K562 (cell line): ENCODE results near the gene NUP210. TPM values are rescaled to one million over a fixed set of nuclear protein-coding genes. Genes with fewer than 3 reads are reported as not detected.

ENCODE experiments used
- ATAC-seq: fragments of 200-7000 bp; cut with Tn5 transposase; 3 replicates; pipeline ENCODE4 v1.9.1; 2020; ENCODE audit warnings: moderate library complexity
- BruUV-seq: library from RNA; stranded (reverse); fragments of 400-500 nt; replicated peaks from 2 replicates; lab custom pipeline; 2021; lab: Mats Ljungman, UMichigan
- CTCF ChIA-PET: fragments of 300-600 bp; formaldehyde crosslinking; extraction: SDS; loops from one replicate; lab custom pipeline; 2021; ENCODE audit warnings: low intra/inter-chr PET ratio; lab: Yijun Ruan, JAX
- POLR2A ChIA-PET: fragments of 300-600, 350-650 bp; sonication (Branson Sonifier 250); formaldehyde crosslinking; extraction: SDS; loops from one replicate; lab custom pipeline; 2021; ENCODE audit warnings: antibody characterized with exemption, inconsistent platforms; lab: Yijun Ruan, JAX
- DNase-seq, 4 experiments: peaks; one replicate each; pipeline versions ENCODE4 v3.0.0 to v3.0.0-alpha.2; 2011 to 2018; ENCODE audit warnings: low spot score in 3 of 4, mixed read lengths in 3 of 4; ENCODE audit errors: extremely low read depth in 1 of 4
- FAIRE-seq: peaks from 2 replicates; lab custom pipeline; 2011; peaks lifted over from hg19 to GRCh38; lab: Jason Lieb, UNC
- H2AFZ ChIP-seq: 2 replicates; pipeline ENCODE4 v1.6.0; 2011; ENCODE audit warnings: low read depth, low read length, control low read depth, inconsistent platforms
- H3K27ac ChIP-seq: fragments of 200-600 bp; 3 replicates; pipeline ENCODE4 v1.8.0; 2011; ENCODE audit warnings: low read depth, mild to moderate bottlenecking, control low read depth, inconsistent platforms, low read length, moderate library complexity, mixed read lengths; ENCODE audit errors: extremely low read depth
- H3K27me3 ChIP-seq, 2 experiments: fragments of 300-600 bp in 1 of 2; 2 replicates in 1 of 2; 3 replicates in 1 of 2; pipeline versions ENCODE4 v1.6.0 to v1.8.0; 2011; ENCODE audit warnings: inconsistent platforms in 2 of 2, low read length in 2 of 2, mild to moderate bottlenecking in 1 of 2, mixed read lengths in 1 of 2, moderate library complexity in 1 of 2; ENCODE audit not compliant: control insufficient read depth in 2 of 2, insufficient read depth in 2 of 2
- H3K36me3 ChIP-seq: fragments of 300-600 bp; 3 replicates; pipeline ENCODE4 v1.8.0; 2011; ENCODE audit warnings: mild to moderate bottlenecking, low read length, inconsistent platforms; ENCODE audit not compliant: control insufficient read depth, insufficient read depth
- H3K4me1 ChIP-seq, 2 experiments: fragments of 200-600 bp in 1 of 2; replicated peaks in 1 of 2; 2 replicates in 1 of 2; 3 replicates in 1 of 2; pipeline versions ENCODE4 v1.5.1 to v1.8.0; 2011; ENCODE audit warnings: inconsistent platforms in 2 of 2, low read length in 2 of 2, mild to moderate bottlenecking in 1 of 2, mixed read lengths in 1 of 2, moderate library complexity in 1 of 2; ENCODE audit not compliant: control insufficient read depth in 2 of 2, insufficient read depth in 2 of 2
- H3K4me2 ChIP-seq: 2 replicates; pipeline ENCODE4 v1.6.1; 2011; ENCODE audit warnings: low read length, control low read depth, inconsistent platforms, mixed read lengths; ENCODE audit not compliant: insufficient read depth
- H3K4me3 ChIP-seq: fragments of 200-600 bp; sonication (generic), shearing (Covaris generic); 2 replicates; pipeline ENCODE4 v1.5.1; 2016; ENCODE audit warnings: control low read depth, inconsistent platforms
- H3K79me2 ChIP-seq: fragments of 200-600 bp; 3 replicates; pipeline ENCODE4 v1.8.0; 2011; ENCODE audit warnings: low read length, inconsistent platforms; ENCODE audit not compliant: control insufficient read depth, insufficient read depth
- H3K9ac ChIP-seq, 2 experiments: 2 replicates each; pipeline versions ENCODE4 v1.6.0 to v1.6.1; 2011; ENCODE audit warnings: low read depth in 2 of 2, low read length in 2 of 2, control low read depth in 1 of 2, inconsistent platforms in 1 of 2, mild to moderate bottlenecking in 1 of 2, mixed read lengths in 1 of 2; ENCODE audit not compliant: insufficient read depth in 1 of 2
- H3K9me1 ChIP-seq: one replicate; pipeline ENCODE4 v1.6.0; 2011; ENCODE audit warnings: inconsistent platforms, mild to moderate bottlenecking, low read length, moderate library complexity; ENCODE audit not compliant: control insufficient read depth, insufficient read depth
- H3K9me3 ChIP-seq: replicated peaks from 2 replicates; pipeline ENCODE4 v1.5.1; 2011; ENCODE audit warnings: low read depth, low read length, inconsistent platforms; ENCODE audit not compliant: control insufficient read depth, insufficient read depth
- H4K20me1 ChIP-seq: replicated peaks from 2 replicates; pipeline ENCODE4 v1.6.1; 2011; ENCODE audit warnings: low read length, inconsistent platforms, mixed read lengths; ENCODE audit not compliant: control insufficient read depth, insufficient read depth
- CGGBP1 ChIP-seq: fragments of 250-450 bp; sonication (Bioruptor Pico); IDR thresholded peaks from 2 replicates; pipeline ENCODE4 v1.9.0; 2021; ENCODE audit warnings: mild to moderate bottlenecking
- ILK ChIP-seq: fragments of 450-650 bp; IDR thresholded peaks from 2 replicates; pipeline ENCODE4 v1.6.1; 2016; ENCODE audit warnings: missing genetic modification characterization, low read depth, mild to moderate bottlenecking, missing compliant biosample characterization, moderate library complexity, borderline replicate concordance
- MXD1 ChIP-seq: fragments of 250-450 bp; sonication (Bioruptor Pico); IDR thresholded peaks from 2 replicates; pipeline ENCODE4 v1.8.0; 2021; ENCODE audit warnings: borderline replicate concordance, mild to moderate bottlenecking, moderate library complexity; ENCODE audit not compliant: poor library complexity, severe bottlenecking
- PHF20 ChIP-seq: fragments of 450-650 bp; IDR thresholded peaks from 2 replicates; pipeline ENCODE4 v1.6.1; 2018; ENCODE audit not compliant: partially characterized antibody
- SPI1 ChIP-seq: IDR thresholded peaks from 2 replicates; pipeline ENCODE4 v1.6.1; 2011; ENCODE audit warnings: low read depth, low read length, control low read depth, borderline replicate concordance
- ZNF239 ChIP-seq: fragments of 250-450 bp; sonication (Bioruptor Pico); IDR thresholded peaks from 2 replicates; pipeline ENCODE4 v1.4.0; 2020; ENCODE audit warnings: mild to moderate bottlenecking
- whole genome bisulfite sequencing: fragments of 100-300 bp; shearing (Covaris generic); methylation state at CpG from one replicate; pipeline ENCODE4 v1.1.6; 2016; ENCODE audit warnings: low coverage, mixed read lengths; ENCODE audit not compliant: insufficient coverage; ENCODE audit errors: missing lambda C conversion rate; 5-methylcytosine and 5-hydroxymethylcytosine counted together
- in situ Hi-C: fragments of 300-500 bp; cut with MboI; formaldehyde crosslinking; loops from 4 replicates; pipeline ENCODE4 v1.15.0; 2018; ENCODE audit warnings: inconsistent platforms, mixed read lengths
- intact Hi-C: fragments of 100-400 bp; cut with micrococcal nuclease; formaldehyde crosslinking; loops from 2 replicates; pipeline ENCODE4 v1.14.2; 2022
- polyA plus RNA-seq, 8 experiments: library from polyadenylated mRNA; depleted of rRNA in 4 of 8; stranded (reverse) in 5 of 8; unstranded in 3 of 8; fragments of >200 nt; fragmentation: Nextera tagmentation in 2 of 8; fragmentation: Illumina TruSeq in 1 of 8; extraction: Ambion mirVana in 2 of 8; extraction: Trizol in 1 of 8; gene quantifications; 2 replicates each; pipeline versions ENCODE4 v1.2.1 to v1.2.3, GENCODE V29; 2011 to 2014; ENCODE audit warnings: inconsistent platforms in 1 of 8, missing spikeins in 1 of 8
- total RNA-seq, 7 experiments: library from RNA; depleted of rRNA in 6 of 7; stranded (reverse); fragments of >200 nt in 6 of 7; fragmentation: Illumina TruSeq in 2 of 7; extraction: Trizol in 2 of 7; gene quantifications; 2 replicates each; pipeline versions ENCODE4 v1.2.1 to v1.2.3, GENCODE V29; 2011 to 2021; ENCODE audit warnings: low replicate concordance in 1 of 7
- TF ChIP-seq, protein P1 (sequence below): fragments of 250-450 bp; sonication (Bioruptor Pico); IDR thresholded peaks from 2 replicates; pipeline ENCODE4 v1.4.0; 2020

NUP210 gene
- total and polyA plus RNA-seq, 9 of the 15 experiments (the other 6 are each of a cell fraction or from before 2014, with no cell fraction given): 1.2 to 138 (median 44.0) TPM

DNA sequence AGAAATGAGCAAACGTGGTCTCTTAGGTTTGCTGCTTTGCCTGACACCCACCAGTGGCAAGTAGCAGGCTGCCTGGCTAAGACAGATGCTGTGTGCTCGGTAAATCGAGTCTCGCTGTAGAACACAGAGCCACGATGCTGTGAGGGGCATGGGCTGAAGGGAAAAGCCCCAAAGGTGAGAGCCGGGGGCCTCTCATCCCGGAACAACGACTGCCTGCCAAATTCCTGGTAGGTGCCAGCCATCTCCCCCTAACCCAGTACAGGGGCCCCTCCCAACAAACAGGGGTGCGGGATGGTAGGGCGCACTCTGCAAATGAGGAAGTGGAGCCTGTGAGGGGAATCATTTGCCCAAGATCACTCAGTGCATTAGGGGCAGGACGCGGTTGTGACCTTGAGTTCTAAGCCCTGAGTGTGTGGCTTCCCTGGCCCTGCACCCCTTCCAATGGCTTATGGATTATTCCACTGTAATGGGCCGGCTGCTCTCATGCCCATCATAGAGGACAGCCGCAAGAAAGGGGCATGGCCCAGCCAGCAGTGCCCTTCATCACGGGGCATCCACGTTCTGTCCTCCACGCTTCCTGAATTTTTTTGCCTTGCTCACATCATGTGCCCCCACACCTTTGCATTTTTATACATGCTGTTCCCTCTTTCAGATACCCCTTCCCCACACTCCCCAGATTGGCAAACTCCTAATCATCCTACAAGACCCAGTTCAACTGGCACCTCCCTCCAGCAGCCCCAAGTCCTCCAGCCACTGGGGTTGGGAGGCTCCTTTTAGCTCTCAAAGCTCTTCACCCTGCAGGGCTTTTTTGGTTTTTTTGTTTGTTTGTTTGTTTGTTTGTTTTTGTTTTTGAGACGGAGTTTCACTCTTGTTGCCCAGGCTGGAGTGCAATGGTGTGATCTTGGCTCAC lies 125.4 kb downstream of the NUP210 start:
- BruUV-seq: no TSS peak
- no peak overlapping the region for H3K27ac ChIP-seq
- no peak for DNase-seq
- TF ChIP-seq CGGBP1 (CRISPR knock-in tag): no peak
- no peak for TF ChIP-seq ZNF239 (CRISPR knock-in tag)
- TF ChIP-seq PHF20: no peak
- peak; percentile 84 for TF ChIP-seq SPI1
- TF ChIP-seq, protein P1, sequence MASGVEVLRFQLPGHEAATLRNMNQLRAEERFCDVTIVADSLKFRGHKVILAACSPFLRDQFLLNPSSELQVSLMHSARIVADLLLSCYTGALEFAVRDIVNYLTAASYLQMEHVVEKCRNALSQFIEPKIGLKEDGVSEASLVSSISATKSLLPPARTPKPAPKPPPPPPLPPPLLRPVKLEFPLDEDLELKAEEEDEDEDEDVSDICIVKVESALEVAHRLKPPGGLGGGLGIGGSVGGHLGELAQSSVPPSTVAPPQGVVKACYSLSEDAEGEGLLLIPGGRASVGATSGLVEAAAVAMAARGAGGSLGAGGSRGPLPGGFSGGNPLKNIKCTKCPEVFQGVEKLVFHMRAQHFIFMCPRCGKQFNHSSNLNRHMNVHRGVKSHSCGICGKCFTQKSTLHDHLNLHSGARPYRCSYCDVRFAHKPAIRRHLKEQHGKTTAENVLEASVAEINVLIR (CRISPR knock-in tag): no peak
- no peak for TF ChIP-seq MXD1 (CRISPR knock-in tag)
- no peak for TF ChIP-seq ILK (tag)
- TF ChIP-seq, all 486 proteins: peak for 1
- in situ Hi-C loops: no loop called here
- Histone ChIP-seq H3K9me3 (no peaks in the 10 kb centered on the region), H3K79me2 (no peaks in the 10 kb centered on the region), H2AFZ (no peak overlapping the region), H3K27me3 (peaks cover 54 to 72% of the 10 kb centered on the region in 2 experiments), H3K9ac (no peak overlapping the region), H4K20me1 (0 out of 2 replicates have a peak, but pooled peaks cover 4% of the 10 kb centered on the region), H3K4me1 (no peaks in the 10 kb centered on the region), H3K4me3 (no peak overlapping the region), H3K4me2 (no peak overlapping the region), H3K9me1 (no peaks in the 10 kb centered on the region), H3K36me3 (no peaks in the 10 kb centered on the region)
- FAIRE-seq (no peak), ATAC-seq (no peak)
- ChIA-PET POLR2A (interaction anchor here (0.6 kb wide), 1 partner anchor 19 kb away, joined by 3 read pairs; no protein-coding TSS in a partner anchor), CTCF (no interaction called here)
- 3% methylated on average over 18 of the region's 18 CpGs for WGBS
- intact Hi-C loops: no loop called here
